Measurements from ENCODE around the gene PTPRH.

- TF ChIP-seq POLR2AphosphoS5 (IDR thresholded peaks at IDR 0.05; ENCODE audit: insufficient read depth in 1 of 2, low read depth in 1 of 2) (peak in 1 of 2 donors; percentile 11), CTCF (IDR thresholded peaks at IDR 0.05) (no peak), POLR2A (IDR thresholded peaks at IDR 0.05) (no peak)
Measured at GRCh38 chr19:55165952-55166529, 43.3 kb downstream of the PTPRH start.
